Keratinocyte (primary cell): Measurements from ENCODE around the gene ARL9. TPM values are rescaled to one million over a fixed set of nuclear protein-coding genes. Genes with fewer than 3 reads are reported as not detected.

Experiments used
- DNase-seq: peaks from one replicate; pipeline ENCODE4 v3.0.0-alpha.2; 2011; ENCODE audit warnings: low read depth, missing footprints, low spot score
- FAIRE-seq: peaks from 2 replicates; lab custom pipeline; 2011; peaks lifted over from hg19 to GRCh38; lab: Jason Lieb, UNC
- H2AFZ ChIP-seq: 2 replicates; pipeline ENCODE4 v1.6.0; 2012; ENCODE audit warnings: low read length, control low read depth, inconsistent platforms; ENCODE audit not compliant: control insufficient read depth
- H3K27ac ChIP-seq: 2 replicates; pipeline ENCODE4 v1.5.1; 2011; ENCODE audit warnings: low read length; ENCODE audit not compliant: control insufficient read depth, insufficient read depth
- H3K27me3 ChIP-seq: 3 replicates; pipeline ENCODE4 v1.6.0; 2011; ENCODE audit warnings: low read length; ENCODE audit not compliant: control insufficient read depth, insufficient read depth; ENCODE audit errors: extremely low read depth
- H3K36me3 ChIP-seq, 2 experiments: 2 replicates in 1 of 2; 3 replicates in 1 of 2; pipeline ENCODE4 v1.5.1; 2011; ENCODE audit warnings: low read length in 2 of 2, mild to moderate bottlenecking in 1 of 2; ENCODE audit not compliant: control insufficient read depth in 2 of 2, insufficient read depth in 2 of 2; ENCODE audit errors: extremely low read depth in 1 of 2
- H3K4me1 ChIP-seq: 3 replicates; pipeline ENCODE4 v1.5.1; 2011; ENCODE audit warnings: low read length; ENCODE audit not compliant: control insufficient read depth, insufficient read depth; ENCODE audit errors: extremely low read depth
- H3K4me2 ChIP-seq: 3 replicates; pipeline ENCODE4 v1.6.0; 2011; ENCODE audit warnings: low read depth, low read length; ENCODE audit not compliant: control insufficient read depth, insufficient read depth; ENCODE audit errors: extremely low read depth
- H3K4me3 ChIP-seq, 3 experiments: fragments of 200-600 bp in 1 of 3; sonication (generic) in 1 of 3; 2 replicates in 2 of 3; 3 replicates in 1 of 3; pipeline ENCODE4 v1.5.1; 2011 to 2016; ENCODE audit warnings: low read length in 3 of 3, mild to moderate bottlenecking in 3 of 3, control low read depth in 2 of 3, inconsistent platforms in 1 of 3, low read depth in 1 of 3, mixed read lengths in 1 of 3, mixed run types in 1 of 3, moderate library complexity in 1 of 3; ENCODE audit not compliant: control insufficient read depth in 2 of 3, insufficient read depth in 2 of 3; ENCODE audit errors: extremely low read depth in 1 of 3
- H3K79me2 ChIP-seq: 2 replicates; pipeline ENCODE4 v1.6.0; 2012; ENCODE audit warnings: low read length; ENCODE audit not compliant: control insufficient read depth, insufficient read depth
- H3K9ac ChIP-seq: 3 replicates; pipeline ENCODE4 v1.6.0; 2011; ENCODE audit warnings: low read length; ENCODE audit not compliant: control insufficient read depth, insufficient read depth; ENCODE audit errors: extremely low read depth
- H3K9me1 ChIP-seq: 3 replicates; pipeline ENCODE4 v1.6.0; 2011; ENCODE audit warnings: low read length; ENCODE audit not compliant: control insufficient read depth, insufficient read depth; ENCODE audit errors: extremely low read depth
- H3K9me3 ChIP-seq: 2 replicates; pipeline ENCODE4 v1.5.1; 2012; ENCODE audit warnings: low read depth, low read length; ENCODE audit not compliant: control insufficient read depth
- H4K20me1 ChIP-seq: 3 replicates; pipeline ENCODE4 v1.6.0; 2011; ENCODE audit warnings: low read length; ENCODE audit not compliant: control insufficient read depth, insufficient read depth; ENCODE audit errors: extremely low read depth
- CTCF ChIP-seq, 3 experiments: IDR thresholded peaks in 1 of 3; conservative IDR thresholded peaks in 1 of 3; optimal IDR thresholded peaks in 1 of 3; 2 replicates in 2 of 3; 3 replicates in 1 of 3; pipeline versions ENCODE3 to v1.5.1; 2011; ENCODE audit warnings: low read length in 3 of 3, mild to moderate bottlenecking in 3 of 3, moderate library complexity in 2 of 3, control low read depth in 1 of 3, inconsistent platforms in 1 of 3; ENCODE audit not compliant: insufficient read depth in 2 of 3; ENCODE audit errors: extremely low read depth in 1 of 3
- EZH2 ChIP-seq: IDR thresholded peaks from one replicate; pipeline ENCODE4 v1.6.1; 2012; ENCODE audit warnings: inconsistent platforms, mild to moderate bottlenecking, low read length, moderate library complexity
- dilution Hi-C: fragments of 300-500 bp; cut with MboI; formaldehyde crosslinking; loops from one replicate; pipeline ENCODE4 v1.7.0; 2020; ENCODE audit warnings: low sequenced_read_pairs; ENCODE audit not compliant: extremely low pct_ligation_motif_present
- polyA plus RNA-seq, 5 experiments: library from polyadenylated mRNA; depleted of rRNA in 3 of 5; stranded (reverse) in 3 of 5; stranded (forward) in 1 of 5; unstranded in 1 of 5; fragments of >200 nt; gene quantifications; 1 replicate in 1 of 5; 2 replicates in 3 of 5; 3 replicates in 1 of 5; pipeline versions ENCODE4 v1.2.1 to v1.2.3, GENCODE V29; 2011 to 2012; ENCODE audit warnings: missing spikeins in 2 of 5, low read depth in 1 of 5, low replicate concordance in 1 of 5

The ARL9 gene
- polyA plus RNA-seq, 1 donor (not counting 4 experiments of a cell fraction or from before 2014, with no cell fraction given), result 0.47 TPM

- no peaks in the 10 kb centered on the region for H3K9me3 ChIP-seq
- peaks cover 3% of the 10 kb centered on the region for H4K20me1 ChIP-seq
- FAIRE-seq (no peak), DNase-seq (no peak)
- H3K27me3 ChIP-seq, result no peaks in the 10 kb centered on the region
- no peak overlapping the region for H3K4me3 ChIP-seq
- TF ChIP-seq CTCF (optimal IDR thresholded peaks at IDR 0.05 in 1 of 3, IDR thresholded peaks at IDR 0.05 in 1 of 3, conservative IDR thresholded peaks at IDR 0.05 in 1 of 3; ENCODE audit: extremely low read depth in 1 of 3, insufficient read depth in 2 of 3, low read length in 3 of 3), result no peak
- no peak for TF ChIP-seq EZH2
- no peaks in the 10 kb centered on the region for H3K4me1 ChIP-seq
- no peak overlapping the region for H3K9ac ChIP-seq
- no peak overlapping the region for H3K27ac ChIP-seq
- dilution Hi-C loops, result no loop called here
- no peaks in the 10 kb centered on the region for H3K9me1 ChIP-seq
- peaks cover 3% of the 10 kb centered on the region for H3K79me2 ChIP-seq
- H3K4me2 ChIP-seq, result no peak overlapping the region
- H2AFZ ChIP-seq, result no peak overlapping the region
- peaks cover 15 to 35% of the 10 kb centered on the region in 2 experiments for H3K36me3 ChIP-seq
These were observed 29.7 kb upstream of the ARL9 start for GRCh38 chr4:56475917-56476316.

GRCh38 chr4:56477192-56477702 is 28.3 kb upstream of the ARL9 start:
- no peak overlapping the region for H3K9ac ChIP-seq
- no peak for TF ChIP-seq EZH2
- H3K4me3 ChIP-seq, result no peak overlapping the region
- dilution Hi-C loops, result no loop called here
- no peaks in the 10 kb centered on the region for H3K27me3 ChIP-seq
- no peaks in the 10 kb centered on the region for H3K9me1 ChIP-seq
- no peaks in the 10 kb centered on the region for H3K9me3 ChIP-seq
- FAIRE-seq (no peak), DNase-seq (no peak)
- no peak overlapping the region for H3K4me2 ChIP-seq
- no peaks in the 10 kb centered on the region for H3K4me1 ChIP-seq
- H4K20me1 ChIP-seq, result peaks cover 3% of the 10 kb centered on the region
- no peaks in the 10 kb centered on the region for H3K79me2 ChIP-seq
- no peak overlapping the region for H3K27ac ChIP-seq
- no peak overlapping the region for H2AFZ ChIP-seq
- peaks cover 15 to 45% of the 10 kb centered on the region in 2 experiments for H3K36me3 ChIP-seq

- TF ChIP-seq CTCF (optimal IDR thresholded peaks at IDR 0.05 in 1 of 3, IDR thresholded peaks at IDR 0.05 in 1 of 3, conservative IDR thresholded peaks at IDR 0.05 in 1 of 3; ENCODE audit: extremely low read depth in 1 of 3, insufficient read depth in 2 of 3, low read length in 3 of 3) (no peak), EZH2 (no peak)
- no peaks in the 10 kb centered on the region for H3K9me3 ChIP-seq
- H4K20me1 ChIP-seq, result peaks cover under 1% of the 10 kb centered on the region
- dilution Hi-C loops, result no loop called here
- H3K9ac ChIP-seq, result no peak overlapping the region
- no peak overlapping the region for H2AFZ ChIP-seq
- H3K4me1 ChIP-seq, result no peaks in the 10 kb centered on the region
- H3K27ac ChIP-seq, result no peak overlapping the region
- FAIRE-seq, result no peak
- H3K79me2 ChIP-seq, result no peaks in the 10 kb centered on the region
- H3K36me3 ChIP-seq, result peaks cover 6 to 30% of the 10 kb centered on the region in 2 experiments
- no peak overlapping the region for H3K4me3 ChIP-seq
- H3K27me3 ChIP-seq, result no peaks in the 10 kb centered on the region
- H3K4me2 ChIP-seq, result no peak overlapping the region
- no peaks in the 10 kb centered on the region for H3K9me1 ChIP-seq
- no peak for DNase-seq
These were observed 24.9 kb upstream of the ARL9 start for GRCh38 chr4:56480691-56481090.
